RWPE2 (cell line): Measurements from ENCODE around the gene YARS1.

Experiments
- ATAC-seq: fragments of 200-7000 bp; cut with Tn5 transposase; 3 replicates; pipeline ENCODE4 v1.9.1; 2021; ENCODE audit warnings: low read depth
- DNase-seq: peaks from one replicate; pipeline ENCODE4 v3.0.0-alpha.2; 2020; ENCODE audit warnings: low spot score
- H3K27ac ChIP-seq: fragments of 450-650 bp; 2 replicates; pipeline ENCODE4 v1.5.1; 2017; ENCODE audit warnings: mild to moderate bottlenecking; ENCODE audit not compliant: poor library complexity, severe bottlenecking
- H3K27me3 ChIP-seq: fragments of 250-450 bp; sonication (Bioruptor Pico); 2 replicates; pipeline ENCODE4 v1.5.1; 2021; ENCODE audit warnings: mild to moderate bottlenecking, moderate library complexity; ENCODE audit not compliant: insufficient read depth, poor library complexity, severe bottlenecking
- H3K36me3 ChIP-seq: fragments of 250-450 bp; sonication (Bioruptor Pico); 2 replicates; pipeline ENCODE4 v1.5.1; 2020; ENCODE audit warnings: low read depth, mild to moderate bottlenecking, moderate library complexity
- H3K4me1 ChIP-seq: fragments of 250-450 bp; sonication (Bioruptor Pico); 2 replicates; pipeline ENCODE4 v1.5.1; 2021; ENCODE audit warnings: mild to moderate bottlenecking, moderate library complexity; ENCODE audit not compliant: insufficient read depth, poor library complexity, severe bottlenecking
- H3K4me3 ChIP-seq: fragments of 250-450 bp; sonication (Bioruptor Pico); 2 replicates; pipeline ENCODE4 v1.5.1; 2021; ENCODE audit warnings: mild to moderate bottlenecking, moderate library complexity; ENCODE audit not compliant: severe bottlenecking
- H3K9me3 ChIP-seq: fragments of 250-450 bp; sonication (Bioruptor Pico); 2 replicates; pipeline ENCODE4 v1.5.1; 2021; ENCODE audit warnings: mild to moderate bottlenecking, moderate library complexity; ENCODE audit not compliant: severe bottlenecking
- CTCF ChIP-seq: fragments of 450-650 bp; IDR thresholded peaks from one replicate; pipeline ENCODE4 v1.5.1; 2017; ENCODE audit warnings: mild to moderate bottlenecking, moderate library complexity; ENCODE audit not compliant: poor library complexity, severe bottlenecking

YARS1 gene

GRCh38 chr1:32755098-32755809, 61.9 kb downstream of the YARS1 start:
- no peaks in the 10 kb centered on the region for H3K9me3 ChIP-seq
- peaks cover 35% of the 10 kb centered on the region for H3K4me1 ChIP-seq
- no peak for TF ChIP-seq CTCF
- H3K27me3 ChIP-seq, result no peaks in the 10 kb centered on the region
- ATAC-seq (no peak), DNase-seq (no peak)
- H3K36me3 ChIP-seq, result peaks cover 5% of the 10 kb centered on the region
- H3K27ac ChIP-seq, result peak overlapping the region; percentile 100
- H3K4me3 ChIP-seq, result peak overlapping the region; percentile 78

- Histone ChIP-seq H3K27me3 (no peaks in the 10 kb centered on the region), H3K4me1 (peaks cover 30% of the 10 kb centered on the region), H3K4me3 (peak overlapping the region; percentile 78), H3K36me3 (peaks cover 7% of the 10 kb centered on the region), H3K27ac (peak overlapping the region; percentile 100), H3K9me3 (no peaks in the 10 kb centered on the region)
- DNase-seq (no peak), ATAC-seq (peak; percentile 35)
- no peak for TF ChIP-seq CTCF
Measured at GRCh38 chr1:32754317-32755097, 62.7 kb downstream of the YARS1 start.

GRCh38 chr1:32753532-32754316, 63.4 kb downstream of the YARS1 start:
- H3K27ac ChIP-seq, result peak overlapping the region; percentile 100
- ATAC-seq (peak; percentile 80), DNase-seq (no peak)
- peak; percentile 27 for TF ChIP-seq CTCF
- H3K36me3 ChIP-seq, result peaks cover 11% of the 10 kb centered on the region
- no peaks in the 10 kb centered on the region for H3K27me3 ChIP-seq
- H3K4me3 ChIP-seq, result peak overlapping the region; percentile 78
- no peaks in the 10 kb centered on the region for H3K9me3 ChIP-seq
- H3K4me1 ChIP-seq, result peaks cover 22% of the 10 kb centered on the region

- DNase-seq (no peak), ATAC-seq (no peak)
- Histone ChIP-seq H3K27ac (no peak overlapping the region), H3K9me3 (no peaks in the 10 kb centered on the region), H3K36me3 (peaks cover 10% of the 10 kb centered on the region; the same call in 1 of the 2 replicates), H3K27me3 (no peaks in the 10 kb centered on the region), H3K4me3 (no peak overlapping the region), H3K4me1 (no peaks in the 10 kb centered on the region)
- peak; percentile 13 for TF ChIP-seq CTCF
Measured at GRCh38 chr1:32749771-32750170, 67.4 kb downstream of the YARS1 start.
